DOHH2 (cell line): Measurements from ENCODE around the gene DOK6.

ENCODE experiments used
- H3F3A ChIP-seq: fragments of 200-600 bp; sonication (generic), shearing (Covaris generic); 2 replicates; pipeline ENCODE4 v1.6.0; 2016; ENCODE audit warnings: antibody characterized with exemption, mild to moderate bottlenecking; ENCODE audit not compliant: control insufficient read depth, insufficient read depth
- H3K27ac ChIP-seq: fragments of 200-600 bp; sonication (generic); 2 replicates; pipeline ENCODE4 v1.5.1; 2014; ENCODE audit warnings: low read depth, mild to moderate bottlenecking, low read length, moderate library complexity
- H3K27me3 ChIP-seq: fragments of 200-600 bp; sonication (generic); 2 replicates; pipeline ENCODE4 v1.6.1; 2014; ENCODE audit warnings: mild to moderate bottlenecking, low read length, mixed read lengths; ENCODE audit not compliant: control insufficient read depth
- H3K36me3 ChIP-seq: fragments of 200-600 bp; sonication (generic); 2 replicates; pipeline ENCODE4 v1.6.1; 2014; ENCODE audit warnings: mild to moderate bottlenecking, low read length, moderate library complexity, mixed read lengths; ENCODE audit not compliant: control insufficient read depth
- H3K4me1 ChIP-seq: fragments of 200-600 bp; sonication (generic); 2 replicates; pipeline ENCODE4 v1.6.1; 2014; ENCODE audit warnings: mild to moderate bottlenecking, low read length, mixed read lengths; ENCODE audit not compliant: control insufficient read depth
- H3K4me2 ChIP-seq: fragments of 200-600 bp; sonication (generic); 2 replicates; pipeline ENCODE4 v1.6.0; 2014; ENCODE audit warnings: mild to moderate bottlenecking, low read length, moderate library complexity
- H3K4me3 ChIP-seq: fragments of 200-600 bp; sonication (generic); 2 replicates; pipeline ENCODE4 v1.5.1; 2014; ENCODE audit warnings: mild to moderate bottlenecking, low read length, mixed read lengths
- H3K79me2 ChIP-seq: fragments of 200-600 bp; sonication (generic); 2 replicates; pipeline ENCODE4 v1.6.1; 2014; ENCODE audit warnings: mild to moderate bottlenecking, low read length, mixed read lengths; ENCODE audit not compliant: control insufficient read depth
- H3K9me2 ChIP-seq: fragments of 200-600 bp; sonication (generic); replicated peaks from 2 replicates; pipeline ENCODE4 v1.6.1; 2014; ENCODE audit warnings: mild to moderate bottlenecking, low read length, mixed read lengths; ENCODE audit not compliant: control insufficient read depth
- H3K9me3 ChIP-seq: fragments of 200-600 bp; sonication (generic); 2 replicates; pipeline ENCODE4 v1.6.1; 2014; ENCODE audit warnings: antibody characterized with exemption, low read length, mixed read lengths; ENCODE audit not compliant: control insufficient read depth, insufficient read depth
- H4K20me1 ChIP-seq: fragments of 200-600 bp; sonication (generic); 2 replicates; pipeline ENCODE4 v1.6.0; 2014; ENCODE audit warnings: low read depth, mild to moderate bottlenecking, antibody characterized with exemption, low read length, moderate library complexity; ENCODE audit not compliant: control insufficient read depth, insufficient read depth
- EZH2phosphoT487 ChIP-seq: fragments of 200-600 bp; sonication (generic); IDR thresholded peaks from 2 replicates; pipeline ENCODE4 v1.6.1; 2017; ENCODE audit warnings: borderline replicate concordance, mild to moderate bottlenecking, antibody characterized with exemption, low read length, moderate library complexity, mixed read lengths
- TF ChIP-seq, protein P1 (sequence below): fragments of 200-600 bp; sonication (generic); IDR thresholded peaks from one replicate; pipeline ENCODE4 v1.5.1; 2014; ENCODE audit warnings: antibody characterized with exemption, mild to moderate bottlenecking, low read depth, low read length; ENCODE audit not compliant: poor library complexity, severe bottlenecking

DOK6 gene

DNA sequence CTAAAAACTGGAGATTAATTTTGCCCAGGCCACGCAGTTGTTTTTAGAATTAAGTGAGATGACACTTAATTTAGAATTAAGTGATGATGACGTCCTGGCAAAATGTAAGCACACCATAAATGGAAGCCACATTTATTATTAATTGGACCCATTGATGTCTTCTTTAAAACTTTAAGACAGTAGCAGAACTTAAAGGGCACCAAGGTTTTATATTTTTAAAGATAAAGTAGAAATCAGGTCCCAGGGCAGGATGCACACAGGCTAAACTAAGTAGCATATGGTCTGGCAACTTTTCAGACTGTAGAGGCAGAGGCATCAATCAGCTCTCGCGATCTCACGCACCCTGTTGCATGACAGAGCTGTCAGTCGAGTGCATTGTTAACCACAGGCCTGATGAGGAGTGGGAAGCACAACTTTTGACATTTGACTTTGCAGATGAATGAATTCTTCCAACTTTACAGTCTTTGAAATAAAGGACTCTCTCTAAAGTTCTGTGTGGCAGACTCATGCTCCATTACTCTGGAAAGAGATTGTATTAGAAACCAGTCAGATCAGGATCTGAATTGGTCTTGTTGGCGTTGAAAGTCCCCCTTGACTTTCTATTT is 314.6 kb downstream of the DOK6 start:
- no peaks in the 10 kb centered on the region for H3K4me1 ChIP-seq
- H3K9me2 ChIP-seq: no peaks in the 10 kb centered on the region
- H3F3A ChIP-seq: no peaks in the 10 kb centered on the region
- no peaks in the 10 kb centered on the region for H3K36me3 ChIP-seq
- no peak overlapping the region for H3K27ac ChIP-seq
- no peaks in the 10 kb centered on the region for H3K27me3 ChIP-seq
- H3K9me3 ChIP-seq: peaks cover 8% of the 10 kb centered on the region
- no peak overlapping the region for H3K4me2 ChIP-seq
- H3K79me2 ChIP-seq: no peaks in the 10 kb centered on the region
- H3K4me3 ChIP-seq: no peak overlapping the region
- H4K20me1 ChIP-seq: no peaks in the 10 kb centered on the region
- no peak for TF ChIP-seq EZH2phosphoT487
- TF ChIP-seq, protein P1, sequence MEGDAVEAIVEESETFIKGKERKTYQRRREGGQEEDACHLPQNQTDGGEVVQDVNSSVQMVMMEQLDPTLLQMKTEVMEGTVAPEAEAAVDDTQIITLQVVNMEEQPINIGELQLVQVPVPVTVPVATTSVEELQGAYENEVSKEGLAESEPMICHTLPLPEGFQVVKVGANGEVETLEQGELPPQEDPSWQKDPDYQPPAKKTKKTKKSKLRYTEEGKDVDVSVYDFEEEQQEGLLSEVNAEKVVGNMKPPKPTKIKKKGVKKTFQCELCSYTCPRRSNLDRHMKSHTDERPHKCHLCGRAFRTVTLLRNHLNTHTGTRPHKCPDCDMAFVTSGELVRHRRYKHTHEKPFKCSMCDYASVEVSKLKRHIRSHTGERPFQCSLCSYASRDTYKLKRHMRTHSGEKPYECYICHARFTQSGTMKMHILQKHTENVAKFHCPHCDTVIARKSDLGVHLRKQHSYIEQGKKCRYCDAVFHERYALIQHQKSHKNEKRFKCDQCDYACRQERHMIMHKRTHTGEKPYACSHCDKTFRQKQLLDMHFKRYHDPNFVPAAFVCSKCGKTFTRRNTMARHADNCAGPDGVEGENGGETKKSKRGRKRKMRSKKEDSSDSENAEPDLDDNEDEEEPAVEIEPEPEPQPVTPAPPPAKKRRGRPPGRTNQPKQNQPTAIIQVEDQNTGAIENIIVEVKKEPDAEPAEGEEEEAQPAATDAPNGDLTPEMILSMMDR: no peak

DNA sequence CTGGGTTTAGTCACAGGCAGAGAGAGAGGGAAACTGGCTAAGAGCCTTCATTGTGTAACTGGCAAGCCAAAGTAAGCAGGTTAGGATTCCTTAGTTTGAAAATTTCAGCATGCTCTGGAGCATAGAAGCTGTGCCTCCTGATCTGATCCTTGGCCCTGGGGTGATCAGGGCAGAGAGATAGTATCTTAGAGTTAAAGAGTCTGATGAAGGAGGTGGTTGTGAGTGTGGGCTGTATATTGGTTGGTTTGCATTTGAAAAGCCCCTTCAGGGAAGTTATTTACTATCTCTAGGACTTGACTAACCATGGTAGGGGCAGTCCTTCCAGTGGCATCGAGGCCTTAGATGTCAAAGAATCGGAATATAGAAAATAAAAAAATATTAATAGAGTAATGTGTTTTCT is 316.9 kb downstream of the DOK6 start:
- Histone ChIP-seq H3K4me1 (no peaks in the 10 kb centered on the region), H3K9me2 (no peaks in the 10 kb centered on the region), H3F3A (no peaks in the 10 kb centered on the region), H3K4me3 (no peak overlapping the region), H3K27ac (no peak overlapping the region), H4K20me1 (no peaks in the 10 kb centered on the region), H3K27me3 (no peaks in the 10 kb centered on the region), H3K79me2 (no peaks in the 10 kb centered on the region), H3K4me2 (no peak overlapping the region), H3K9me3 (peaks cover 8% of the 10 kb centered on the region), H3K36me3 (no peaks in the 10 kb centered on the region)
- TF ChIP-seq EZH2phosphoT487: no peak
- TF ChIP-seq, protein P1: no peak

DNA sequence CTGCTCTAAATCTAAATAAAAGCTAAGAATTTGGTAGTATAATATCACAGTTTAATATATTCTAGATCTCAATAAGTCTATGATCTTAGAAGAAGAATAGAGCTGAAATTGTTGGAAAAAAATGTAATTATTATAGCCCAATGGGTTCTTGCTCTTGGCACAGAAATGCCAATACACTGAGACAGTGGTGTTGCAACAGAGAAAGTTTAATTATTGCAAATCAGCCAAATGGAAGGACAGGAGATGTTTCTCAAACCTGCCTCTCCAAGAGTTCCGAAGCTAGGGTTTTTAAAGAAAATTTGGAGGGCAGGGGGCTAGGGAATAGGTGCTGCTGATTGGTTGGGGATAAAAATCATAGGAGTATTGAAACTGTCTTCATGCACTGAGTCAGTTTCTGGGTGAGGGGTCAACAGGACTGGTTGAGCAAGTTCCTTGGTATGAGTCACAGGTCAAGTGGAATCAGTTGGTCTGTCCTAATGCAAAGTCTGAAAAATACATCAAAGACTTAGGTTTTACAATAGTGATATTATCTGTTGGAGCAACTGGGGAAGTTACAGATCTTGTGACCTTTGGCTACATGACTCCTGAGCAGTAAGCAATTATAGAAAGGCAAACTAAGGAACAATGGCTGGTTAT is 318.3 kb downstream of the DOK6 start:
- Histone ChIP-seq H3K9me2 (no peaks in the 10 kb centered on the region), H3K27me3 (no peaks in the 10 kb centered on the region), H3F3A (no peaks in the 10 kb centered on the region), H3K4me2 (no peak overlapping the region), H3K79me2 (no peaks in the 10 kb centered on the region), H3K4me3 (no peak overlapping the region), H3K36me3 (no peaks in the 10 kb centered on the region), H3K9me3 (peaks cover 8% of the 10 kb centered on the region), H4K20me1 (no peaks in the 10 kb centered on the region), H3K4me1 (no peaks in the 10 kb centered on the region), H3K27ac (no peak overlapping the region)
- TF ChIP-seq, protein P1: no peak
- no peak for TF ChIP-seq EZH2phosphoT487
